Neural cell (in vitro differentiated cells): ENCODE data around the gene DST. TPM values are rescaled to one million over a fixed set of nuclear protein-coding genes. Genes with fewer than 3 reads are reported as not detected.

Experiments
- H2AFZ ChIP-seq: fragments of 200-600, 300-800 bp; sonication (generic), shearing (Covaris generic); 2 replicates; pipeline ENCODE4 v1.6.0; 2014; ENCODE audit warnings: low read depth, mild to moderate bottlenecking, antibody characterized with exemption, low read length, moderate library complexity
- H3F3A ChIP-seq: fragments of 200-600 bp; shearing (Covaris generic); 2 replicates; pipeline ENCODE4 v1.6.1; 2016; ENCODE audit warnings: mild to moderate bottlenecking, moderate library complexity, mixed read lengths, antibody characterized with exemption, low read length; ENCODE audit not compliant: insufficient read depth, poor library complexity, severe bottlenecking
- H3K27ac ChIP-seq: fragments of 200-600, 300-800 bp; sonication (generic), shearing (Covaris generic); 2 replicates; pipeline ENCODE4 v1.5.1; 2014; ENCODE audit warnings: mild to moderate bottlenecking, low read length, moderate library complexity
- H3K27me3 ChIP-seq: fragments of 300-800, 200-600 bp; sonication (generic), shearing (Covaris generic); 2 replicates; pipeline ENCODE4 v1.6.0; 2014; ENCODE audit warnings: mild to moderate bottlenecking, low read depth, low read length, moderate library complexity; ENCODE audit not compliant: insufficient read depth
- H3K36me3 ChIP-seq: fragments of 300-800, 200-600 bp; sonication (generic), shearing (Covaris generic); 2 replicates; pipeline ENCODE4 v1.5.1; 2014; ENCODE audit warnings: mild to moderate bottlenecking, antibody characterized with exemption, low read length, moderate library complexity; ENCODE audit not compliant: insufficient read depth
- H3K4me2 ChIP-seq: fragments of 300-800, 200-600 bp; sonication (generic), shearing (Covaris generic); 2 replicates; pipeline ENCODE4 v1.6.0; 2014; ENCODE audit warnings: mild to moderate bottlenecking, low read length
- H3K4me3 ChIP-seq: fragments of 300-800, 200-600 bp; sonication (generic), shearing (Covaris generic); 2 replicates; pipeline ENCODE4 v1.5.1; 2014; ENCODE audit warnings: mild to moderate bottlenecking, low read length, moderate library complexity
- H3K79me2 ChIP-seq: fragments of 200-600 bp; shearing (Covaris generic); replicated peaks from 2 replicates; pipeline ENCODE4 v1.6.0; 2014; ENCODE audit warnings: mild to moderate bottlenecking, low read length, moderate library complexity; ENCODE audit not compliant: insufficient read depth
- H3K9ac ChIP-seq: fragments of 300-800, 200-600 bp; sonication (generic), shearing (Covaris generic); 2 replicates; pipeline ENCODE4 v1.6.1; 2016; ENCODE audit warnings: mild to moderate bottlenecking, low read length, mixed read lengths
- H3K9me2 ChIP-seq: fragments of 200-600 bp; shearing (Covaris generic); 2 replicates; pipeline ENCODE4 v1.6.1; 2016; ENCODE audit warnings: mild to moderate bottlenecking, low read length, mixed read lengths; ENCODE audit not compliant: insufficient read depth
- H3K9me3 ChIP-seq: fragments of 200-600, 300-800 bp; sonication (generic), shearing (Covaris generic); 2 replicates; pipeline ENCODE4 v1.6.1; 2016; ENCODE audit warnings: mild to moderate bottlenecking, mixed run types, low read length, moderate library complexity, mixed read lengths
- H4K20me1 ChIP-seq: fragments of 200-600 bp; shearing (Covaris generic); 2 replicates; pipeline ENCODE4 v1.6.1; 2016; ENCODE audit warnings: mild to moderate bottlenecking, mixed run types; ENCODE audit not compliant: insufficient read depth
- CTCF ChIP-seq: fragments of 450-650 bp; IDR thresholded peaks from 2 replicates; pipeline ENCODE4 v1.5.1; 2014; ENCODE audit warnings: antibody characterized with exemption, mild to moderate bottlenecking, moderate library complexity; ENCODE audit not compliant: poor library complexity, severe bottlenecking
- EP300 ChIP-seq: fragments of 450-650 bp; conservative IDR thresholded peaks from 2 replicates; pipeline ENCODE4 v1.6.1; 2014; ENCODE audit warnings: antibody characterized with exemption, mild to moderate bottlenecking, moderate library complexity; ENCODE audit not compliant: poor library complexity, severe bottlenecking
- EZH2 ChIP-seq: fragments of 200-600, 300-800 bp; shearing (Covaris generic), sonication (generic); IDR thresholded peaks from 2 replicates; pipeline ENCODE4 v1.6.1; 2014; ENCODE audit warnings: antibody characterized with exemption, low read length, borderline replicate concordance, mild to moderate bottlenecking; ENCODE audit not compliant: insufficient read depth, poor library complexity, severe bottlenecking
- MXI1 ChIP-seq: fragments of 450-650 bp; conservative IDR thresholded peaks from 2 replicates; pipeline ENCODE4 v1.6.1; 2014; ENCODE audit warnings: antibody characterized with exemption, mild to moderate bottlenecking; ENCODE audit not compliant: poor library complexity, severe bottlenecking
- POLR2AphosphoS5 ChIP-seq: IDR thresholded peaks from 2 replicates; pipeline ENCODE4 v1.6.1; 2012
- RAD21 ChIP-seq: fragments of 450-650 bp; conservative IDR thresholded peaks from 2 replicates; pipeline ENCODE4 v1.6.1; 2014; ENCODE audit warnings: antibody characterized with exemption, mild to moderate bottlenecking, moderate library complexity
- SMC3 ChIP-seq: fragments of 450-650 bp; conservative IDR thresholded peaks from 2 replicates; pipeline ENCODE4 v1.6.1; 2014; ENCODE audit warnings: antibody characterized with exemption, mild to moderate bottlenecking, moderate library complexity; ENCODE audit not compliant: poor library complexity
- TAF1 ChIP-seq: IDR thresholded peaks from 2 replicates; pipeline ENCODE4 v1.6.1; 2012; ENCODE audit warnings: low read depth
- polyA plus RNA-seq: library from polyadenylated mRNA; depleted of rRNA; stranded (reverse); fragments of >200 nt; gene quantifications from 2 replicates; pipeline ENCODE4 v1.2.3, GENCODE V29; 2014
- TF ChIP-seq, protein P1 (sequence below): IDR thresholded peaks from 2 replicates; pipeline ENCODE4 v1.6.1; 2012; ENCODE audit warnings: borderline replicate concordance

DST gene
- polyA plus RNA-seq, 1 donor from 2014 or later, result 118 TPM

GRCh38 chr6:56579155-56579851 lies 63.4 kb downstream of the DST start:
- Histone ChIP-seq H3K27ac (no peak overlapping the region), H3K9me2 (no peaks in the 10 kb centered on the region), H3K4me2 (no peak overlapping the region), H3K79me2 (no peaks in the 10 kb centered on the region), H3K9me3 (no peaks in the 10 kb centered on the region), H3K9ac (no peak overlapping the region), H3K27me3 (no peaks in the 10 kb centered on the region), H3F3A (no peaks in the 10 kb centered on the region), H4K20me1 (no peaks in the 10 kb centered on the region), H3K36me3 (no peaks in the 10 kb centered on the region), H2AFZ (no peak overlapping the region), H3K4me3 (no peak overlapping the region)
- no peak for TF ChIP-seq EP300
- TF ChIP-seq TAF1, result no peak
- TF ChIP-seq SMC3, result no peak
- TF ChIP-seq POLR2AphosphoS5, result no peak
- no peak for TF ChIP-seq EZH2
- TF ChIP-seq, protein P1, sequence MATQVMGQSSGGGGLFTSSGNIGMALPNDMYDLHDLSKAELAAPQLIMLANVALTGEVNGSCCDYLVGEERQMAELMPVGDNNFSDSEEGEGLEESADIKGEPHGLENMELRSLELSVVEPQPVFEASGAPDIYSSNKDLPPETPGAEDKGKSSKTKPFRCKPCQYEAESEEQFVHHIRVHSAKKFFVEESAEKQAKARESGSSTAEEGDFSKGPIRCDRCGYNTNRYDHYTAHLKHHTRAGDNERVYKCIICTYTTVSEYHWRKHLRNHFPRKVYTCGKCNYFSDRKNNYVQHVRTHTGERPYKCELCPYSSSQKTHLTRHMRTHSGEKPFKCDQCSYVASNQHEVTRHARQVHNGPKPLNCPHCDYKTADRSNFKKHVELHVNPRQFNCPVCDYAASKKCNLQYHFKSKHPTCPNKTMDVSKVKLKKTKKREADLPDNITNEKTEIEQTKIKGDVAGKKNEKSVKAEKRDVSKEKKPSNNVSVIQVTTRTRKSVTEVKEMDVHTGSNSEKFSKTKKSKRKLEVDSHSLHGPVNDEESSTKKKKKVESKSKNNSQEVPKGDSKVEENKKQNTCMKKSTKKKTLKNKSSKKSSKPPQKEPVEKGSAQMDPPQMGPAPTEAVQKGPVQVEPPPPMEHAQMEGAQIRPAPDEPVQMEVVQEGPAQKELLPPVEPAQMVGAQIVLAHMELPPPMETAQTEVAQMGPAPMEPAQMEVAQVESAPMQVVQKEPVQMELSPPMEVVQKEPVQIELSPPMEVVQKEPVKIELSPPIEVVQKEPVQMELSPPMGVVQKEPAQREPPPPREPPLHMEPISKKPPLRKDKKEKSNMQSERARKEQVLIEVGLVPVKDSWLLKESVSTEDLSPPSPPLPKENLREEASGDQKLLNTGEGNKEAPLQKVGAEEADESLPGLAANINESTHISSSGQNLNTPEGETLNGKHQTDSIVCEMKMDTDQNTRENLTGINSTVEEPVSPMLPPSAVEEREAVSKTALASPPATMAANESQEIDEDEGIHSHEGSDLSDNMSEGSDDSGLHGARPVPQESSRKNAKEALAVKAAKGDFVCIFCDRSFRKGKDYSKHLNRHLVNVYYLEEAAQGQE, result no peak
- TF ChIP-seq MXI1, result no peak
- TF ChIP-seq RAD21, result no peak
- no peak for TF ChIP-seq CTCF

- H3K4me3 ChIP-seq, result no peak overlapping the region
- no peak overlapping the region for H3K4me2 ChIP-seq
- H3K27me3 ChIP-seq, result no peaks in the 10 kb centered on the region
- H2AFZ ChIP-seq, result no peak overlapping the region
- H3K9ac ChIP-seq, result no peak overlapping the region
- no peak overlapping the region for H3K27ac ChIP-seq
- no peaks in the 10 kb centered on the region for H3K9me3 ChIP-seq
- TF ChIP-seq EZH2 (no peak), RAD21 (no peak), EP300 (no peak), TAF1 (no peak), CTCF (no peak), POLR2AphosphoS5 (no peak), MXI1 (no peak), SMC3 (no peak)
- TF ChIP-seq, protein P1, result no peak
- no peaks in the 10 kb centered on the region for H3K79me2 ChIP-seq
- H3K9me2 ChIP-seq, result no peaks in the 10 kb centered on the region
- H4K20me1 ChIP-seq, result no peaks in the 10 kb centered on the region
- H3F3A ChIP-seq, result no peaks in the 10 kb centered on the region
- H3K36me3 ChIP-seq, result no peaks in the 10 kb centered on the region
Measured at GRCh38 chr6:56575736-56576135, 67.0 kb downstream of the DST start.
